SK-N-SH (cell line): ENCODE data around the gene ATP5PD. TPM values are rescaled to one million over a fixed set of nuclear protein-coding genes. Genes with fewer than 3 reads are reported as not detected.
"Not testable (repeated sequence)": the region's sequence is repeated elsewhere in the genome, so short reads cannot be mapped to it uniquely, and the experiment has no call there.

Experiments
- CTCF ChIA-PET: fragments of 300-600, 350-600 bp; formaldehyde crosslinking; extraction: SDS; loops from one replicate; lab custom pipeline; 2021; lab: Yijun Ruan, JAX
- POLR2A ChIA-PET: fragments of 350-600 bp; sonication (Branson Sonifier 250); formaldehyde crosslinking; extraction: SDS; loops from one replicate; lab custom pipeline; 2020; ENCODE audit warnings: antibody characterized with exemption, inconsistent platforms; lab: Yijun Ruan, JAX
- DNase-seq: peaks from one replicate; pipeline ENCODE4 v3.0.0; 2012
- H2AFZ ChIP-seq: fragments of 200-600 bp; sonication (generic); 2 replicates; pipeline ENCODE4 v1.8.1; 2016; ENCODE audit warnings: antibody characterized with exemption, mild to moderate bottlenecking, low read depth
- H3F3A ChIP-seq: fragments of 200-600 bp; sonication (generic); replicated peaks from 2 replicates; pipeline ENCODE3; 2016; ENCODE audit warnings: antibody characterized with exemption, mild to moderate bottlenecking; ENCODE audit not compliant: insufficient read depth
- H3K27ac ChIP-seq, 2 experiments: fragments of 200-500 bp in 1 of 2; fragments of 200-600 bp in 1 of 2; sonication (Bioruptor generic) in 1 of 2; sonication (generic), shearing (Covaris generic) in 1 of 2; 2 replicates each; pipeline versions ENCODE4 v1.5.1 to v1.6.1; 2014 to 2016; ENCODE audit warnings: low read depth in 2 of 2, inconsistent platforms in 1 of 2, low read length in 1 of 2, mild to moderate bottlenecking in 1 of 2, mixed read lengths in 1 of 2
- H3K27me3 ChIP-seq: fragments of 200-600 bp; sonication (generic), shearing (Covaris generic); 2 replicates; pipeline ENCODE4 v1.6.1; 2016; ENCODE audit warnings: mixed run types; ENCODE audit not compliant: insufficient read depth
- H3K36me3 ChIP-seq, 2 experiments: fragments of 200-500 bp in 1 of 2; fragments of 200-600 bp in 1 of 2; sonication (Bioruptor generic) in 1 of 2; sonication (generic) in 1 of 2; replicated peaks in 1 of 2; 2 replicates each; pipeline versions ENCODE3 to v1.5.1; 2014 to 2016; ENCODE audit warnings: low read length in 1 of 2, mild to moderate bottlenecking in 1 of 2; ENCODE audit not compliant: insufficient read depth in 2 of 2, control insufficient read depth in 1 of 2
- H3K4me1 ChIP-seq, 2 experiments: fragments of 200-500 bp in 1 of 2; fragments of 200-600 bp in 1 of 2; sonication (Bioruptor generic) in 1 of 2; sonication (generic), shearing (Covaris generic) in 1 of 2; 2 replicates each; pipeline versions ENCODE4 v1.5.1 to v1.6.1; 2014 to 2016; ENCODE audit warnings: low read depth in 1 of 2, low read length in 1 of 2, mixed run types in 1 of 2; ENCODE audit not compliant: insufficient read depth in 2 of 2, control insufficient read depth in 1 of 2
- H3K4me2 ChIP-seq: fragments of 200-600 bp; sonication (generic), shearing (Covaris generic); 2 replicates; pipeline ENCODE4 v1.6.1; 2017; ENCODE audit warnings: mixed run types
- H3K4me3 ChIP-seq, 2 experiments: fragments of 200-500 bp in 1 of 2; fragments of 200-600 bp in 1 of 2; sonication (Bioruptor generic) in 1 of 2; sonication (generic), shearing (Covaris generic) in 1 of 2; 2 replicates each; pipeline versions ENCODE4 v1.5.1 to v1.8.1; 2014 to 2016; ENCODE audit warnings: low read depth in 2 of 2, inconsistent platforms in 1 of 2, low read length in 1 of 2, mild to moderate bottlenecking in 1 of 2, mixed read lengths in 1 of 2, moderate library complexity in 1 of 2
- H3K79me2 ChIP-seq: fragments of 200-600 bp; sonication (generic); 2 replicates; pipeline ENCODE4 v1.8.1; 2017; ENCODE audit warnings: mild to moderate bottlenecking; ENCODE audit not compliant: insufficient read depth
- H3K9ac ChIP-seq: fragments of 200-600 bp; sonication (generic); 2 replicates; pipeline ENCODE4 v1.6.1; 2017; ENCODE audit warnings: mixed run types
- H3K9me2 ChIP-seq: fragments of 200-600 bp; sonication (generic); 2 replicates; pipeline ENCODE4 v1.6.1; 2017; ENCODE audit warnings: mixed run types
- H3K9me3 ChIP-seq: fragments of 200-600 bp; sonication (generic); 2 replicates; pipeline ENCODE4 v1.6.1; 2017; ENCODE audit warnings: mixed run types, mild to moderate bottlenecking, moderate library complexity
- H4K20me1 ChIP-seq: fragments of 200-600 bp; sonication (generic); 2 replicates; pipeline ENCODE4 v1.6.1; 2017; ENCODE audit warnings: mild to moderate bottlenecking, mixed run types; ENCODE audit not compliant: insufficient read depth
- CTCF ChIP-seq: fragments of 200-600 bp; sonication (generic); IDR thresholded peaks from 2 replicates; pipeline ENCODE4 v1.6.1; 2017; ENCODE audit warnings: antibody characterized with exemption, mild to moderate bottlenecking, moderate library complexity
- IRF3 ChIP-seq: fragments of 150-350 bp; IDR thresholded peaks from 2 replicates; pipeline ENCODE4 v1.6.1; 2016; ENCODE audit warnings: mild to moderate bottlenecking, low read depth, low read length
- SMC3 ChIP-seq: IDR thresholded peaks from 2 replicates; pipeline ENCODE4 v1.6.1; 2012; ENCODE audit warnings: low read depth, low read length, improper control_type of control experiment
- USF1 ChIP-seq: IDR thresholded peaks from 2 replicates; pipeline ENCODE4 v1.4.0; 2012; ENCODE audit warnings: low read depth, borderline replicate concordance
- USF2 ChIP-seq: fragments of 150-350 bp; IDR thresholded peaks from 2 replicates; pipeline ENCODE4 v1.6.1; 2017; ENCODE audit warnings: antibody characterized with exemption, low read length, low read depth, borderline replicate concordance
- YY1 ChIP-seq: IDR thresholded peaks from 2 replicates; pipeline ENCODE4 v1.4.0; 2012; ENCODE audit warnings: low read depth, mild to moderate bottlenecking
- WGBS: methylation state at CpG from one replicate; pipeline ENCODE4 v1.1.6; 2017; ENCODE audit warnings: low lambda C conversion rate; 5-methylcytosine and 5-hydroxymethylcytosine counted together
- polyA plus RNA-seq, 3 experiments: library from polyadenylated mRNA; depleted of rRNA; stranded (reverse); fragments of >200 nt; gene quantifications; 2 replicates each; pipeline ENCODE4 v1.2.3, GENCODE V29; 2012

ATP5PD gene
- polyA plus RNA-seq, 1 of the 3 experiments (the other 2 are of a cell fraction) = 354 TPM

DNA sequence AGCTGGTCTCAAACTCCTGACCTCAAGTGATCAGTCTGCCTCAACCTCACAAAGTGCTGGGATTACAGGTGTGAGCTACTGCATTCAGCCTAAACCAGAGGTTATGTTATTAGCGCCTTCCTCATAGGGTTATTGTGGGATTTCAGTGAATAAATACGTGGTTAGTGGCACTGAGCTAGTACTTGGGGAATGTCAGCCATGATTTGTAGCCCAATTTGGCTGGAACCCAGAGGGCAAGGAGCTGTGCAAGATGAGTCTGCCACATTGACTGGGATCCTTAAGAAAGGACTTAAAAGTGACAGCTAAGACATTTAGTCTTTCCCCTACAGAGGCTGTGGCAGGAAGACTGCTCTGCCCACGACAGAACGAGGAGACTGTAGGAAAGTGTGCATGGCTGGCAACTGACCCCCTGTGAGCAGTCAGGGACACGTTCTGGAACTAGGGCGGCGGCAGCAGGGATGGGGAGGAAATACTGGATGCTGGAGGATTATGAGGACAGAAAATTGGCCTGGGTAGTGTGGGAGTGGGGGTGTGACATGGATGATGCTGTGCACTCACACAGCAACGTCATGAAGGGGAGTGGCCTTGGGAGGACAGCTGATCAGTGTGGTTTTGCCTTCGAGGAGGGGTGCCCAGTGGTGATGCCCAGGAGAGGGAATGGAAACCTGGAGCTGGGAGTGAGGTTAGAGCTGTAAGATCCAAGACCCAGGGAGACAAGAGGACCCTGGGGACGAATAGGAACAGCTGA is 14.6 kb downstream of the ATP5PD start (continued):
- no peak for TF ChIP-seq IRF3
- no peak for TF ChIP-seq YY1
- TF ChIP-seq SMC3 = no peak
- TF ChIP-seq CTCF = no peak
- no peak for TF ChIP-seq USF2

GRCh38 chr17:75030161-75030560 is 16.6 kb downstream of the ATP5PD start:
- WGBS = 76% methylated on average over 8 of the region's 8 CpGs
- ChIA-PET POLR2A (no interaction called here), CTCF (interaction anchor here (2.6 to 3.0 kb wide), 2 partner anchors 18 to 69 kb away, joined by 11 to 17 read pairs; partner anchors contain the start of gene MRPL58)

GRCh38 chr17:75026650-75027049 is 20.1 kb downstream of the ATP5PD start:
- H3K27me3 ChIP-seq, H3K9ac ChIP-seq, H2AFZ ChIP-seq, H3K4me1 ChIP-seq, H3K9me2 ChIP-seq, H3K79me2 ChIP-seq, H3F3A ChIP-seq, H3K27ac ChIP-seq, POLR2A ChIA-PET, H3K4me3 ChIP-seq, H3K4me2 ChIP-seq, H4K20me1 ChIP-seq, H3K36me3 ChIP-seq, DNase-seq, H3K9me3 ChIP-seq: not testable (repeated sequence)
- CTCF ChIA-PET = interaction anchor here (2.2 to 4.5 kb wide), 2 partner anchors 14 to 69 kb away, joined by 6 to 18 read pairs; partner anchors contain the start of gene MRPL58
- 84% methylated on average over 2 of the region's 2 CpGs for WGBS

More at GRCh38 chr17:75030161-75030560, 16.6 kb downstream of the ATP5PD start:
- Histone ChIP-seq H3K4me2 (no peak overlapping the region), H3K36me3 (no peaks in the 10 kb centered on the region), H4K20me1 (peaks cover 4% of the 10 kb centered on the region; the same call in 1 of the 2 replicates), H3K79me2 (no peaks in the 10 kb centered on the region), H3K9ac (no peak overlapping the region), H3K9me2 (no peaks in the 10 kb centered on the region), H3K27me3 (no peaks in the 10 kb centered on the region), H3K4me3 (no peak overlapping the region), H2AFZ (no peak overlapping the region), H3K4me1 (peaks cover 0 to 12% of the 10 kb centered on the region in 2 experiments; a peak in 1 of 4 replicates), H3F3A (peaks cover 25% of the 10 kb centered on the region), H3K27ac (no peak overlapping the region), H3K9me3 (peaks cover 5% of the 10 kb centered on the region; the same call in 1 of the 2 replicates)
- TF ChIP-seq USF1 (0 out of 2 replicates have a peak, but pooled peaks have one; percentile 13), USF2 (no peak)
- no peak for DNase-seq

DNA sequence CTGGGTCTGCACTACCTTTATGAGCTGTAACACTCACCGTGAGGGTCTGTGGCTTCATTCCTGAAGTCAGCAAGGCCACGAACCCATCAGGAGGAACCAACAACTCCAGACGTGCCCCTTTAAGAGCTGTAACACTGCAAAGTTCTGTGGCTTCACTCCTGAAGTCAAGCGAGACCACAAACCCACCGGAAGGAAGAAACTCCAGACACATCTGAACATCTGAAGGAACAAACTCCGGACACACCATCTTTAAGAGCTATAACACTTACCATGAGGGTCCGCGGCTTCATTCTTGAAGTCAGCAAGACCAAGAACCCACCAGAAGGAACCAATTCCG is 21.4 kb downstream of the ATP5PD start:
- H3F3A ChIP-seq, H3K4me3 ChIP-seq, H3K4me2 ChIP-seq, H3K9me2 ChIP-seq, DNase-seq, H3K4me1 ChIP-seq, H2AFZ ChIP-seq, H3K9me3 ChIP-seq, H3K9ac ChIP-seq, H4K20me1 ChIP-seq, H3K79me2 ChIP-seq, H3K27me3 ChIP-seq, H3K27ac ChIP-seq: not testable (repeated sequence)
- H3K36me3 ChIP-seq = peaks cover 14 to 15% of the 10 kb centered on the region in 2 experiments
- ChIA-PET CTCF (interaction anchor here (4.5 kb wide), 1 partner anchor 13 kb away, joined by 18 read pairs; the partner anchor contains the start of gene MRPL58), POLR2A (interaction anchor here (3.9 kb wide), 1 partner anchor 13 kb away, joined by 24 read pairs; the partner anchor contains the start of gene MRPL58)
- 92% methylated on average over 9 of the region's 9 CpGs for WGBS
